Left lung (tissue), 10 donors: ENCODE data around the gene MYOM1. TPM values are rescaled to one million over a fixed set of nuclear protein-coding genes. Genes with fewer than 3 reads are reported as not detected.

ENCODE experiments used
- ATAC-seq: fragments of 200-7000 bp; cut with Tn5 transposase; one replicate; pipeline ENCODE4 v1.9.1; 2020; ENCODE audit warnings: moderate library complexity
- DNase-seq, 4 donors: peaks; one replicate each; pipeline ENCODE4 v3.0.0-alpha.2; 2013 to 2020
- H3K27ac ChIP-seq, 2 donors: fragments of 200-600 bp; sonication (generic) in 1 of 2; one replicate each; pipeline versions ENCODE4 v1.5.0 to v1.8.0; 2020 to 2021
- H3K27me3 ChIP-seq, 2 donors: fragments of 200-600 bp; sonication (generic) in 1 of 2; one replicate each; pipeline versions ENCODE4 v1.5.0 to v1.8.0; 2020 to 2021
- H3K36me3 ChIP-seq, 2 donors: fragments of 200-600 bp; sonication (generic) in 1 of 2; one replicate each; pipeline versions ENCODE4 v1.5.0 to v1.8.0; 2020 to 2021
- H3K4me1 ChIP-seq, 2 donors: fragments of 200-600 bp; one replicate each; pipeline ENCODE4 v1.8.0; 2021
- H3K4me3 ChIP-seq, 2 donors: fragments of 200-600 bp; sonication (generic) in 1 of 2; one replicate each; pipeline versions ENCODE4 v1.5.0 to v1.8.0; 2020 to 2021; ENCODE audit warnings: mild to moderate bottlenecking in 1 of 2
- H3K9me3 ChIP-seq, 2 donors: fragments of 200-600 bp; sonication (generic) in 1 of 2; one replicate each; pipeline versions ENCODE4 v1.5.0 to v1.8.0; 2020 to 2021
- intact Hi-C, 2 donors: fragments of 100-400 bp; cut with DNase I; formaldehyde crosslinking; loops; one replicate each; pipeline versions ENCODE4 v1.11.2 to v1.14.2; 2022
- polyA plus RNA-seq, 6 donors: library from polyadenylated mRNA; unstranded; fragments of 120-200 nt; gene quantifications; one replicate each; pipeline ENCODE4 v1.2.1, GENCODE V29; 2013; ENCODE audit not compliant: insufficient read length in 6 of 6
- total RNA-seq, 2 donors: library from RNA; stranded (reverse); fragmentation: NEBNext Ultra II Directional; extraction: Animal tissue kit (Norgen Biotek cat#: 25700); gene quantifications; one replicate each; pipeline ENCODE4 v1.2.1, GENCODE V29; 2021
- TF ChIP-seq, protein P1 (sequence below), 2 donors: fragments of 200-600 bp; sonication (generic) in 1 of 2; IDR thresholded peaks; one replicate each; pipeline versions ENCODE4 v1.5.0 to v1.8.0; 2021; ENCODE audit warnings: antibody characterized with exemption in 2 of 2
- donor health status: DM: no; HTN: yes; CAD: no.
- donor health status: DM: no; HTN: no; CAD: no.

The MYOM1 gene
- total and polyA plus RNA-seq, 8 donors = 1.5 to 4.5 (median 2.4) TPM

DNA sequence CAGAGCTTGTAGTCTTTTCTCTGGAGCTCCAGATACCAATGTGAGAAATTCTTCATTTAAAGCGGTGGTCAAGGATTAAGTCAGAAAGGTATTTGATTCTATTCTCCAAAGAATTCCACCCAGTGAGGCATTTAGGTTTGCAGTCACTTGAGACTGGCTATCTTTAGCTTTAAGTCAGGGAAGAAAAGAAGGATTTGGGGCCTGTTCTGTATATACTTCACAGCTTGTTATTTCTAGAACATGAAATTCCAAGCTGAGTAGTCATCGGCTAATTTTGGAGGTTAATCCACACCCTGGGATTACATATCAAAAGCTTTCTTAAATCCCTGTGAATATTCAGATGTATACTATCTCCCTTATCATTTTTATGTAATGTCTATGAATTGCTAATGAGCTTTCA is 39.4 kb downstream of the MYOM1 start:
- Histone ChIP-seq H3K27me3 (no peaks in the 10 kb centered on the region), H3K36me3 (no peaks in the 10 kb centered on the region), H3K9me3 (no peaks in the 10 kb centered on the region), H3K27ac (no peak overlapping the region), H3K4me1 (peaks cover 0 to 6% of the 10 kb centered on the region in 2 donors), H3K4me3 (no peak overlapping the region)
- intact Hi-C loops = no loop called here
- TF ChIP-seq, protein P1, sequence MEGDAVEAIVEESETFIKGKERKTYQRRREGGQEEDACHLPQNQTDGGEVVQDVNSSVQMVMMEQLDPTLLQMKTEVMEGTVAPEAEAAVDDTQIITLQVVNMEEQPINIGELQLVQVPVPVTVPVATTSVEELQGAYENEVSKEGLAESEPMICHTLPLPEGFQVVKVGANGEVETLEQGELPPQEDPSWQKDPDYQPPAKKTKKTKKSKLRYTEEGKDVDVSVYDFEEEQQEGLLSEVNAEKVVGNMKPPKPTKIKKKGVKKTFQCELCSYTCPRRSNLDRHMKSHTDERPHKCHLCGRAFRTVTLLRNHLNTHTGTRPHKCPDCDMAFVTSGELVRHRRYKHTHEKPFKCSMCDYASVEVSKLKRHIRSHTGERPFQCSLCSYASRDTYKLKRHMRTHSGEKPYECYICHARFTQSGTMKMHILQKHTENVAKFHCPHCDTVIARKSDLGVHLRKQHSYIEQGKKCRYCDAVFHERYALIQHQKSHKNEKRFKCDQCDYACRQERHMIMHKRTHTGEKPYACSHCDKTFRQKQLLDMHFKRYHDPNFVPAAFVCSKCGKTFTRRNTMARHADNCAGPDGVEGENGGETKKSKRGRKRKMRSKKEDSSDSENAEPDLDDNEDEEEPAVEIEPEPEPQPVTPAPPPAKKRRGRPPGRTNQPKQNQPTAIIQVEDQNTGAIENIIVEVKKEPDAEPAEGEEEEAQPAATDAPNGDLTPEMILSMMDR (IDR thresholded peaks at IDR 0.05) = no peak
- DNase-seq (peak in 1 of 4 donors; percentile 4), ATAC-seq (no peak)

- Histone ChIP-seq H3K9me3 (no peaks in the 10 kb centered on the region), H3K27ac (no peak overlapping the region), H3K4me1 (peaks cover 0 to 6% of the 10 kb centered on the region in 2 donors), H3K36me3 (no peaks in the 10 kb centered on the region), H3K4me3 (no peak overlapping the region), H3K27me3 (no peaks in the 10 kb centered on the region)
- ATAC-seq = peak; percentile 14
- intact Hi-C loops = no loop called here
- TF ChIP-seq, protein P1 (IDR thresholded peaks at IDR 0.05) = no peak
- no peak for DNase-seq
Measured at GRCh38 chr18:3179430-3180089, 40.2 kb downstream of the MYOM1 start.

- ATAC-seq = peak; percentile 86
- no peaks in the 10 kb centered on the region for H3K27me3 ChIP-seq
- peak in 1 of 4 donors; percentile 84 for DNase-seq
- H3K4me3 ChIP-seq = no peak overlapping the region
- intact Hi-C loops = no loop called here
- peak overlapping the region; percentile 34 to 82 for H3K27ac ChIP-seq
- TF ChIP-seq, protein P1 (IDR thresholded peaks at IDR 0.05) = no peak
- no peaks in the 10 kb centered on the region for H3K36me3 ChIP-seq
- H3K4me1 ChIP-seq = peaks cover 0 to 6% of the 10 kb centered on the region in 2 donors
- no peaks in the 10 kb centered on the region for H3K9me3 ChIP-seq
Measured at GRCh38 chr18:3177902-3178687, 41.7 kb downstream of the MYOM1 start.

DNA sequence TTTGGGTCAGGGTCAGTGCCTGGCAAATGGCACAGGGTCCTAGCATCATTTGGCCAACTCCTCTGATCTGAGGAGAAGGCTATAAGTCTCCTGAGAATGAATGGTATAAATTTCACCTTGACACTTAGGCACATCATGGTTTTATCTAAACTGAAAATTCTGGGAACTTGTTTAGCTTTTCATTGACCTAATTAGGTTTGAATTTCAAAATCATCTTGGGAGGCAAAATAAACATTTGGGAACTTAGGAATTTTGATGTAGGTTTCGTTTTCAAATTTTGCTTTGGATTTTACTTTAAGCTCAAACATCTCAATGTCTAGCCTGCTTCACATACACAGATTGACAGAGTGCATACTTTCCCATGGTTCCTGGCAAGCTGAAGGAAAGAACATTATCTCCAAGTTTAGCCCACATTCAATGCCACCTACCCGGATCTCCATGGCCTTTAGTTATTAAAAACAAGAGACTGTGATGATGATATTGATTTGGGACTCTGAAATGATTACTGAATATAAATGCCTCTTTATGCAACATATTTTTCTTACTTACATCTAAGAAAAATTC is 44.5 kb downstream of the MYOM1 start:
- Histone ChIP-seq H3K9me3 (no peaks in the 10 kb centered on the region), H3K4me1 (peaks cover 0 to 28% of the 10 kb centered on the region in 2 donors), H3K4me3 (no peak overlapping the region), H3K27ac (no peak overlapping the region), H3K36me3 (no peaks in the 10 kb centered on the region), H3K27me3 (no peaks in the 10 kb centered on the region)
- TF ChIP-seq, protein P1 (IDR thresholded peaks at IDR 0.05) = no peak
- ATAC-seq = no peak
- intact Hi-C loops = no loop called here
- no peak for DNase-seq

- no peak for ATAC-seq
- TF ChIP-seq, protein P1 (IDR thresholded peaks at IDR 0.05) = no peak
Measured at GRCh38 chr18:3172097-3172496, 47.7 kb downstream of the MYOM1 start.

More at GRCh38 chr18:3172097-3172496, 47.7 kb downstream of the MYOM1 start:
- H3K27me3 ChIP-seq = no peaks in the 10 kb centered on the region
- H3K36me3 ChIP-seq = no peaks in the 10 kb centered on the region
- H3K4me1 ChIP-seq = peaks cover 0 to 25% of the 10 kb centered on the region in 2 donors
- no peak overlapping the region for H3K27ac ChIP-seq
- intact Hi-C loops = no loop called here
- no peaks in the 10 kb centered on the region for H3K9me3 ChIP-seq
- no peak for DNase-seq
- no peak overlapping the region for H3K4me3 ChIP-seq
